HepG2 (cell line): Measurements from ENCODE around the gene GPR65. TPM values are rescaled to one million over a fixed set of nuclear protein-coding genes. Genes with fewer than 3 reads are reported as not detected.

Experiments
- ATAC-seq: fragments of 200-7000 bp; cut with Tn5 transposase; 3 replicates; pipeline ENCODE4 v1.9.1; 2020; ENCODE audit warnings: mild to moderate bottlenecking, moderate library complexity
- Bru-seq: library from RNA; stranded (reverse); fragments of 400-500 nt; gene quantifications from one replicate; lab custom pipeline; 2021; lab: Mats Ljungman, UMichigan
- BruChase-seq, 2 experiments: library from RNA; stranded (reverse); fragments of 400-500 nt; gene quantifications; one replicate each; lab custom pipeline; 2021; lab: Mats Ljungman, UMichigan
- BruUV-seq: library from RNA; stranded (reverse); fragments of 400-500 nt; replicated peaks from 2 replicates; lab custom pipeline; 2021; lab: Mats Ljungman, UMichigan
- CTCF ChIA-PET: fragments of 300-600 bp; formaldehyde crosslinking; extraction: SDS; loops from one replicate; lab custom pipeline; 2021; ENCODE audit warnings: low total read pairs, inconsistent platforms, low intra/inter-chr PET ratio; lab: Yijun Ruan, JAX
- POLR2A ChIA-PET: fragments of 350-600 bp; sonication (Branson Sonifier 250); formaldehyde crosslinking; loops from one replicate; lab custom pipeline; 2020; ENCODE audit warnings: antibody characterized with exemption, inconsistent platforms; lab: Yijun Ruan, JAX
- DNase-seq: peaks from one replicate; pipeline ENCODE4 v3.0.0-alpha.2; 2015; ENCODE audit warnings: low spot score
- FAIRE-seq: peaks from 3 replicates; lab custom pipeline; 2011; peaks lifted over from hg19 to GRCh38; lab: Jason Lieb, UNC
- H2AFZ ChIP-seq: one replicate; pipeline ENCODE4 v1.6.1; 2011; ENCODE audit warnings: low read length, inconsistent platforms
- H3K27ac ChIP-seq: fragments of 300-600 bp; 3 replicates; pipeline ENCODE4 v1.8.0; 2011; ENCODE audit warnings: mixed run types, mild to moderate bottlenecking, mixed read lengths, low read length, inconsistent platforms; ENCODE audit not compliant: insufficient read depth; ENCODE audit errors: extremely low read length
- H3K27me3 ChIP-seq, 2 experiments: fragments of 200-600 bp in 1 of 2; 2 replicates in 1 of 2; 3 replicates in 1 of 2; pipeline versions ENCODE4 v1.6.0 to v1.8.0; 2011; ENCODE audit warnings: low read length in 2 of 2, mild to moderate bottlenecking in 2 of 2, moderate library complexity in 2 of 2, inconsistent platforms in 1 of 2; ENCODE audit not compliant: insufficient read depth in 2 of 2, control insufficient read depth in 1 of 2
- H3K36me3 ChIP-seq, 2 experiments: fragments of 200-600 bp in 1 of 2; replicated peaks in 1 of 2; 2 replicates in 1 of 2; 3 replicates in 1 of 2; pipeline versions ENCODE4 v1.5.1 to v1.8.0; 2011; ENCODE audit warnings: low read length in 2 of 2, inconsistent platforms in 1 of 2; ENCODE audit not compliant: insufficient read depth in 2 of 2, control insufficient read depth in 1 of 2
- H3K4me1 ChIP-seq: 2 replicates; pipeline ENCODE4 v1.5.1; 2012; ENCODE audit warnings: low read length, inconsistent platforms; ENCODE audit not compliant: insufficient read depth
- H3K4me2 ChIP-seq: 2 replicates; pipeline ENCODE4 v1.6.0; 2011; ENCODE audit warnings: low read depth, low read length, inconsistent platforms
- H3K4me3 ChIP-seq, 3 experiments: fragments of 200-600 bp in 1 of 3; sonication (generic), shearing (Covaris generic) in 1 of 3; replicated peaks in 1 of 3; 2 replicates each; pipeline ENCODE4 v1.5.1; 2011 to 2016; ENCODE audit warnings: low read length in 3 of 3, inconsistent platforms in 2 of 3, low read depth in 2 of 3, mild to moderate bottlenecking in 2 of 3, control low read depth in 1 of 3, mixed read lengths in 1 of 3; ENCODE audit not compliant: insufficient read depth in 1 of 3
- H3K79me2 ChIP-seq: one replicate; pipeline ENCODE4 v1.6.1; 2011; ENCODE audit warnings: low read length, inconsistent platforms; ENCODE audit not compliant: insufficient read depth
- H3K9ac ChIP-seq: 2 replicates; pipeline ENCODE4 v1.6.0; 2011; ENCODE audit warnings: mild to moderate bottlenecking, low read depth, low read length, inconsistent platforms; ENCODE audit not compliant: insufficient read depth
- H3K9me3 ChIP-seq: 2 replicates; pipeline ENCODE4 v1.5.1; 2012; ENCODE audit warnings: mild to moderate bottlenecking, low read length
- H4K20me1 ChIP-seq: 2 replicates; pipeline ENCODE4 v1.6.0; 2011; ENCODE audit warnings: inconsistent platforms, mild to moderate bottlenecking, low read length, moderate library complexity; ENCODE audit not compliant: insufficient read depth
- AFF4 ChIP-seq: sonication (generic); formaldehyde crosslinking; IDR thresholded peaks from 2 replicates; pipeline ENCODE4 v1.4.0; 2020; ENCODE audit warnings: missing genetic modification reagents
- BRD4 ChIP-seq: sonication (generic); formaldehyde crosslinking; IDR thresholded peaks from 2 replicates; pipeline ENCODE4 v1.4.0; 2020; ENCODE audit warnings: missing genetic modification reagents
- CREM ChIP-seq, 2 experiments: sonication (generic) in 1 of 2; formaldehyde crosslinking in 1 of 2; IDR thresholded peaks; 2 replicates each; pipeline versions ENCODE4 v1.4.0 to v1.6.1; 2016 to 2020; ENCODE audit warnings: antibody characterized with exemption in 1 of 2, mild to moderate bottlenecking in 1 of 2, missing genetic modification reagents in 1 of 2
- GATAD1 ChIP-seq: IDR thresholded peaks from 2 replicates; pipeline ENCODE4 v1.6.1; 2016; ENCODE audit warnings: missing genetic modification reagents, missing compliant biosample characterization
- KLF16 ChIP-seq, 2 experiments: sonication (generic) in 1 of 2; formaldehyde crosslinking in 1 of 2; IDR thresholded peaks; 2 replicates each; pipeline versions ENCODE4 v1.6.1 to v1.8.0; 2016 to 2023; ENCODE audit warnings: missing genetic modification reagents in 2 of 2, missing compliant biosample characterization in 1 of 2
- MXD3 ChIP-seq: IDR thresholded peaks from 2 replicates; pipeline ENCODE4 v1.6.1; 2016; ENCODE audit warnings: mild to moderate bottlenecking, missing biosample characterization, missing genetic modification reagents
- NAIF1 ChIP-seq: sonication (generic); formaldehyde crosslinking; IDR thresholded peaks from 2 replicates; pipeline ENCODE4 v1.5.0; 2020; ENCODE audit warnings: mild to moderate bottlenecking, missing genetic modification reagents, borderline replicate concordance
- NFRKB ChIP-seq: fragments of 450-650 bp; IDR thresholded peaks from 2 replicates; pipeline ENCODE4 v1.6.1; 2017
- SSRP1 ChIP-seq: IDR thresholded peaks from 2 replicates; pipeline ENCODE4 v1.6.1; 2016; ENCODE audit warnings: control low read depth
- THAP7 ChIP-seq: sonication (generic); formaldehyde crosslinking; IDR thresholded peaks from 2 replicates; pipeline ENCODE4 v1.8.1; 2023; ENCODE audit warnings: mild to moderate bottlenecking, missing genetic modification reagents
- ZBTB14 ChIP-seq: sonication (generic); formaldehyde crosslinking; IDR thresholded peaks from 2 replicates; pipeline ENCODE4 v1.4.0; 2020; ENCODE audit warnings: missing genetic modification reagents
- ZNF674 ChIP-seq: sonication (generic); formaldehyde crosslinking; IDR thresholded peaks from 2 replicates; pipeline ENCODE4 v1.5.0; 2020; ENCODE audit warnings: low read depth, mild to moderate bottlenecking, missing genetic modification reagents
- WGBS: methylation state at CpG from one replicate; pipeline ENCODE4 v1.1.6; 2017; ENCODE audit warnings: low lambda C conversion rate; 5-methylcytosine and 5-hydroxymethylcytosine counted together
- in situ Hi-C: cut with HindIII; loops from 2 replicates; pipeline ENCODE4 v1.10.0; 2017; ENCODE audit warnings: low pct_unique_long_range_greater_than_20kb; ENCODE audit not compliant: extremely low pct_ligation_motif_present
- intact Hi-C: fragments of 100-400 bp; cut with micrococcal nuclease; formaldehyde crosslinking; loops from one replicate; pipeline ENCODE4 v1.10.0; 2022; ENCODE audit not compliant: unreplicated experiment
- long read RNA-seq, 2 experiments: library from RNA in 1 of 2; library from polyadenylated mRNA in 1 of 2; stranded (forward) in 1 of 2; unstranded in 1 of 2; transcript quantifications; one replicate each; pipeline ENCODE4 v2.0.0, GENCODE V29; 2019 to 2022
- polyA minus RNA-seq, 3 experiments: library from RNA; depleted of rRNA, polyadenylated mRNA; stranded (reverse); fragments of >200 nt; gene quantifications; 2 replicates each; pipeline ENCODE4 v1.2.3, GENCODE V29; 2011; ENCODE audit warnings: low replicate concordance in 1 of 3
- polyA plus RNA-seq, 8 experiments: library from polyadenylated mRNA; depleted of rRNA in 3 of 8; stranded (reverse) in 7 of 8; unstranded in 1 of 8; fragments of >200 nt; fragmentation: Illumina TruSeq in 4 of 8; extraction: Trizol in 4 of 8; gene quantifications; 2 replicates each; pipeline versions ENCODE4 v1.2.1 to v1.2.3, GENCODE V29; 2011 to 2016; ENCODE audit warnings: low read depth in 4 of 8, missing spikeins in 1 of 8, mixed read lengths in 1 of 8; ENCODE audit not compliant: insufficient read depth in 1 of 8
- total RNA-seq, 5 experiments: library from RNA; depleted of rRNA; stranded (reverse); fragments of >200 nt; fragmentation: Illumina TruSeq; extraction: Trizol; gene quantifications; 2 replicates each; pipeline ENCODE4 v1.2.3, GENCODE V29; 2016; ENCODE audit warnings: low read depth in 1 of 5

GPR65 gene
- total RNA-seq (2016; rRNA removed; fragmentation: Illumina TruSeq; extraction: Trizol) (not detected in 2 replicates), polyA plus RNA-seq (2011; rRNA removed) (not detected in 2 replicates), polyA minus RNA-seq (2011; rRNA and poly(A)+ RNA removed; ENCODE audit: low replicate concordance) (not detected in 2 replicates), Bru-seq, nascent RNA (percentile 8 among the genes with signal in this experiment), BruChase-seq, experiment 1, labeled RNA remaining after a 6-hour chase (percentile 24 among the genes with signal in this experiment), BruChase-seq, experiment 2, labeled RNA remaining after a 2-hour chase (percentile 23 among the genes with signal in this experiment)
- not detected in 2 replicates for total RNA-seq (2016; cell fraction: cytosol; rRNA removed; fragmentation: Illumina TruSeq; extraction: Trizol; ENCODE audit: low read depth)
- total RNA-seq (2016; cell fraction: insoluble cytoplasmic fraction; rRNA removed; fragmentation: Illumina TruSeq; extraction: Trizol): not detected in 2 replicates
- total RNA-seq (2016; cell fraction: membrane; rRNA removed; fragmentation: Illumina TruSeq; extraction: Trizol): not detected in 2 replicates
- not detected in 2 replicates for total RNA-seq (2016; cell fraction: nucleus; rRNA removed; fragmentation: Illumina TruSeq; extraction: Trizol)
- polyA plus RNA-seq (2011; cell fraction: cytosol; rRNA removed): not detected in 2 replicates
- polyA plus RNA-seq (2011; cell fraction: nucleus; rRNA removed): not detected in 2 replicates
- polyA plus RNA-seq (2012): not detected in 2 replicates
- polyA plus RNA-seq (2016; cell fraction: cytosol; fragmentation: Illumina TruSeq; extraction: Trizol; ENCODE audit: low read depth): not detected in 2 replicates
- polyA plus RNA-seq (2016; cell fraction: insoluble cytoplasmic fraction; fragmentation: Illumina TruSeq; extraction: Trizol; ENCODE audit: low read depth): not detected in 2 replicates
- polyA plus RNA-seq (2016; cell fraction: membrane; fragmentation: Illumina TruSeq; extraction: Trizol; ENCODE audit: low read depth): not detected in 2 replicates
- not detected in 2 replicates for polyA plus RNA-seq (2016; cell fraction: nucleus; fragmentation: Illumina TruSeq; extraction: Trizol; ENCODE audit: insufficient read depth, low read depth)
- not detected in 2 replicates for polyA minus RNA-seq (2011; cell fraction: cytosol; rRNA and poly(A)+ RNA removed)
- not detected in 2 replicates for polyA minus RNA-seq (2011; cell fraction: nucleus; rRNA and poly(A)+ RNA removed)
- long read RNA-seq, experiment 1: 0 reads
- long read RNA-seq, experiment 2: 0 reads

GRCh38 chr14:88005050-88005481, at the start of gene GPR65:
TSS of gene GPR65 (plus strand) at chr14:88005135. CDS start at chr14:88010848, 5,713 bp downstream.
- CTCF ChIA-PET: no interaction called here
- no peak for FAIRE-seq

More at GRCh38 chr14:88005050-88005481, at the start of gene GPR65:
- Histone ChIP-seq H4K20me1 (no peaks in the 10 kb centered on the region), H3K79me2 (no peaks in the 10 kb centered on the region), H3K36me3 (no peaks in the 10 kb centered on the region), H3K9ac (no peak within 1 kb of the TSS), H3K27ac (no peak within 1 kb of the TSS), H3K9me3 (no peaks in the 10 kb centered on the region), H3K4me3 (no peak within 1 kb of the TSS), H3K4me1 (peaks cover under 1% of the 10 kb centered on the region; the same call in 1 of the 2 replicates), H3K4me2 (no peak within 1 kb of the TSS), H3K27me3 (no peaks in the 10 kb centered on the region; a peak in 1 of 5 replicates), H2AFZ (no peak within 1 kb of the TSS)
- POLR2A ChIA-PET: no interaction called here
- in situ Hi-C loops (loop anchor here (25.0 kb wide), 1 partner anchor 382 kb away; the partner anchor contains the start of gene SPATA7), intact Hi-C loops (no loop called here)
- no TSS peak for BruUV-seq
- TF ChIP-seq BRD4: no peak
- TF ChIP-seq GATAD1 (CRISPR knock-in tag): no peak
- no peak for TF ChIP-seq CREM (IDR thresholded peaks at IDR 0.05)
- no peak for TF ChIP-seq CREM (CRISPR knock-in tag; IDR thresholded peaks at IDR 0.05)
- no peak for TF ChIP-seq SSRP1 (CRISPR knock-in tag)
- no peak for TF ChIP-seq AFF4 (CRISPR knock-in tag)
- no peak for TF ChIP-seq KLF16 (CRISPR knock-in tag; IDR thresholded peaks at IDR 0.05)
- TF ChIP-seq THAP7 (CRISPR knock-in tag): no peak
- TF ChIP-seq ZNF674 (CRISPR knock-in tag): no peak
- no peak for TF ChIP-seq NAIF1
- no peak for TF ChIP-seq ZBTB14 (CRISPR knock-in tag)
- no peak for TF ChIP-seq MXD3
- TF ChIP-seq NFRKB: no peak
- no peak for DNase-seq
- WGBS: 63% methylated on average over 3 of the region's 3 CpGs
- no peak for ATAC-seq
